Kidney epithelial cell (primary cell): ENCODE results near the gene CBFA2T2. TPM values are rescaled to one million over a fixed set of nuclear protein-coding genes. Genes with fewer than 3 reads are reported as not detected.
"Not testable (repeated sequence)": the region's sequence is repeated elsewhere in the genome, so short reads cannot be mapped to it uniquely, and the experiment has no call there.

Experiments used
- DNase-seq: peaks from one replicate; pipeline ENCODE4 v3.0.0-alpha.2; 2010; ENCODE audit warnings: low read depth
- H3K27me3 ChIP-seq: 2 replicates; pipeline ENCODE4 v1.6.0; 2011; ENCODE audit warnings: low read length; ENCODE audit not compliant: control insufficient read depth, insufficient read depth
- H3K36me3 ChIP-seq: 2 replicates; pipeline ENCODE4 v1.5.1; 2011; ENCODE audit warnings: low read length; ENCODE audit not compliant: control insufficient read depth, insufficient read depth
- H3K4me3 ChIP-seq: 2 replicates; pipeline ENCODE4 v1.5.1; 2011; ENCODE audit warnings: low read depth, mild to moderate bottlenecking, control low read depth, low read length
- CTCF ChIP-seq: IDR thresholded peaks from 2 replicates; pipeline ENCODE4 v1.5.1; 2011; ENCODE audit warnings: mild to moderate bottlenecking, moderate library complexity, low read length, control low read depth, inconsistent platforms; ENCODE audit not compliant: insufficient read depth, poor library complexity, severe bottlenecking
- total RNA-seq: library from RNA; depleted of rRNA; stranded (reverse); fragments of >200 nt; gene quantifications from 2 replicates; pipeline ENCODE4 v1.2.3, GENCODE V29; 2015

Gene CBFA2T2
- total RNA-seq, 1 donor from 2014 or later: 13.4 TPM

- TF ChIP-seq CTCF: no peak
- Histone ChIP-seq H3K36me3 (no peaks in the 10 kb centered on the region), H3K4me3 (no peak overlapping the region), H3K27me3 (no peaks in the 10 kb centered on the region)
- DNase-seq: no peak
Measured at GRCh38 chr20:33583143-33583542, 93.2 kb downstream of the CBFA2T2 start.

- H3K4me3 ChIP-seq: no peak overlapping the region
- H3K27me3 ChIP-seq: no peaks in the 10 kb centered on the region
- no peak for DNase-seq
- TF ChIP-seq CTCF: no peak
- no peaks in the 10 kb centered on the region for H3K36me3 ChIP-seq
Measured at GRCh38 chr20:33584976-33585375, 95.1 kb downstream of the CBFA2T2 start.

GRCh38 chr20:33585413-33585812, 95.5 kb downstream of the CBFA2T2 start:
- H3K4me3 ChIP-seq: no peak overlapping the region
- no peak for TF ChIP-seq CTCF
- no peak for DNase-seq
- H3K27me3 ChIP-seq: no peaks in the 10 kb centered on the region
- no peaks in the 10 kb centered on the region for H3K36me3 ChIP-seq

- DNase-seq: no peak
- H3K27me3 ChIP-seq: no peaks in the 10 kb centered on the region
- H3K4me3 ChIP-seq: no peak overlapping the region
- TF ChIP-seq CTCF: no peak
- H3K36me3 ChIP-seq: no peaks in the 10 kb centered on the region
Measured at GRCh38 chr20:33589059-33589458, 99.2 kb downstream of the CBFA2T2 start.

GRCh38 chr20:33591901-33592300, 102.0 kb downstream of the CBFA2T2 start:
- not testable (repeated sequence) for H3K4me3 ChIP-seq, DNase-seq, H3K27me3 ChIP-seq, H3K36me3 ChIP-seq

- Histone ChIP-seq H3K4me3 (no peak overlapping the region), H3K27me3 (no peaks in the 10 kb centered on the region), H3K36me3 (no peaks in the 10 kb centered on the region)
- DNase-seq: no peak
- TF ChIP-seq CTCF: no peak
Measured at GRCh38 chr20:33594743-33595142, 104.8 kb downstream of the CBFA2T2 start.

- TF ChIP-seq CTCF: no peak
- Histone ChIP-seq H3K27me3 (no peaks in the 10 kb centered on the region), H3K36me3 (no peaks in the 10 kb centered on the region), H3K4me3 (no peak overlapping the region)
- no peak for DNase-seq
Measured at GRCh38 chr20:33600414-33600813, 110.5 kb downstream of the CBFA2T2 start.
